H9 (cell line): ENCODE results near the gene PHACTR1. TPM values are rescaled to one million over a fixed set of nuclear protein-coding genes. Genes with fewer than 3 reads are reported as not detected.

Experiments
- DNase-seq: peaks from one replicate; pipeline ENCODE4 v3.0.0-alpha.2; 2017
- H2AFZ ChIP-seq: one replicate; pipeline ENCODE4 v1.6.1; 2013; ENCODE audit warnings: mild to moderate bottlenecking, low read length, control low read depth, moderate library complexity
- H2AK5ac ChIP-seq: 2 replicates; pipeline ENCODE4 v1.6.1; 2013; ENCODE audit warnings: low read length, control low read depth, mixed read lengths; ENCODE audit not compliant: insufficient read length
- H2BK120ac ChIP-seq: one replicate; pipeline ENCODE4 v1.6.1; 2013; ENCODE audit warnings: low read depth, mild to moderate bottlenecking, low read length, control low read depth, inconsistent platforms; ENCODE audit not compliant: poor library complexity, severe bottlenecking
- H2BK12ac ChIP-seq: 2 replicates; pipeline ENCODE4 v1.6.1; 2013; ENCODE audit warnings: low read length, control low read depth, mixed read lengths, low read depth; ENCODE audit not compliant: insufficient read length
- H2BK15ac ChIP-seq: 2 replicates; pipeline ENCODE4 v1.6.1; 2013; ENCODE audit warnings: low read depth, low read length, control low read depth
- H2BK20ac ChIP-seq: one replicate; pipeline ENCODE4 v1.6.1; 2013; ENCODE audit warnings: low read depth, mild to moderate bottlenecking, low read length, control low read depth, inconsistent platforms; ENCODE audit not compliant: poor library complexity, severe bottlenecking
- H2BK5ac ChIP-seq: 2 replicates; pipeline ENCODE4 v1.6.1; 2013; ENCODE audit warnings: low read length, control low read depth, mixed read lengths; ENCODE audit not compliant: insufficient read length
- H3K14ac ChIP-seq: 2 replicates; pipeline ENCODE4 v1.6.1; 2013; ENCODE audit warnings: low read length, control low read depth; ENCODE audit not compliant: insufficient read depth
- H3K18ac ChIP-seq: 2 replicates; pipeline ENCODE4 v1.6.1; 2013; ENCODE audit warnings: low read depth, mild to moderate bottlenecking, mixed read lengths, low read length, control low read depth; ENCODE audit not compliant: insufficient read length
- H3K23ac ChIP-seq: 2 replicates; pipeline ENCODE4 v1.6.1; 2013; ENCODE audit warnings: low read length, control low read depth, mixed read lengths, low read depth; ENCODE audit not compliant: insufficient read length
- H3K23me2 ChIP-seq: 2 replicates; pipeline ENCODE4 v1.6.1; 2013; ENCODE audit warnings: low read depth, mild to moderate bottlenecking, mixed read lengths, low read length, control low read depth; ENCODE audit not compliant: insufficient read length, poor library complexity, severe bottlenecking
- H3K27ac ChIP-seq: 2 replicates; pipeline ENCODE4 v1.5.1; 2013; ENCODE audit warnings: low read length, control low read depth, mixed read lengths, low read depth; ENCODE audit not compliant: insufficient read length
- H3K27me3 ChIP-seq: 2 replicates; pipeline ENCODE4 v1.6.1; 2013; ENCODE audit warnings: low read length, control low read depth, inconsistent platforms; ENCODE audit not compliant: insufficient read depth
- H3K4ac ChIP-seq: 2 replicates; pipeline ENCODE4 v1.6.1; 2013; ENCODE audit warnings: low read depth, mild to moderate bottlenecking, control low read depth, inconsistent platforms, low read length, moderate library complexity
- H3K4me1 ChIP-seq: 2 replicates; pipeline ENCODE4 v1.6.1; 2013; ENCODE audit warnings: low read length, control low read depth, inconsistent platforms; ENCODE audit not compliant: insufficient read depth
- H3K4me2 ChIP-seq: 2 replicates; pipeline ENCODE4 v1.6.1; 2013; ENCODE audit warnings: low read length, control low read depth, mixed read lengths; ENCODE audit not compliant: insufficient read length, insufficient read depth
- H3K56ac ChIP-seq: 2 replicates; pipeline ENCODE4 v1.6.1; 2013; ENCODE audit warnings: low read depth, mild to moderate bottlenecking, mixed read lengths, low read length, control low read depth; ENCODE audit not compliant: insufficient read length
- H3K79me1 ChIP-seq: 2 replicates; pipeline ENCODE4 v1.6.1; 2013; ENCODE audit warnings: low read depth, mild to moderate bottlenecking, moderate library complexity, low read length, control low read depth, inconsistent platforms; ENCODE audit not compliant: insufficient read depth, poor library complexity, severe bottlenecking
- H3K79me2 ChIP-seq: 2 replicates; pipeline ENCODE4 v1.6.1; 2013; ENCODE audit warnings: low read length, control low read depth, inconsistent platforms; ENCODE audit not compliant: insufficient read depth
- H3K9ac ChIP-seq: 2 replicates; pipeline ENCODE4 v1.6.1; 2013; ENCODE audit warnings: low read length, control low read depth, mixed read lengths; ENCODE audit not compliant: insufficient read length; ENCODE audit errors: extremely low read depth
- H3K9me3 ChIP-seq: one replicate; pipeline ENCODE4 v1.6.1; 2013; ENCODE audit warnings: low read depth, low read length, inconsistent platforms; ENCODE audit not compliant: control insufficient read depth
- H3T11ph ChIP-seq: one replicate; pipeline ENCODE4 v1.6.1; 2013; ENCODE audit warnings: mild to moderate bottlenecking, low read length, control low read depth, inconsistent platforms
- H4K20me1 ChIP-seq: one replicate; pipeline ENCODE4 v1.6.1; 2013; ENCODE audit not compliant: control insufficient read depth, insufficient read length, insufficient read depth
- H4K5ac ChIP-seq: 2 replicates; pipeline ENCODE4 v1.6.1; 2013; ENCODE audit warnings: low read depth, mild to moderate bottlenecking, mixed read lengths, low read length, control low read depth; ENCODE audit not compliant: insufficient read length
- H4K8ac ChIP-seq: replicated peaks from 2 replicates; pipeline ENCODE4 v1.6.1; 2013; ENCODE audit warnings: low read length, control low read depth, mixed read lengths, low read depth; ENCODE audit not compliant: insufficient read length
- H4K91ac ChIP-seq: 2 replicates; pipeline ENCODE4 v1.6.1; 2013; ENCODE audit warnings: low read depth, mild to moderate bottlenecking, moderate library complexity, mixed read lengths, low read length, control low read depth; ENCODE audit not compliant: insufficient read length
- H3K27ac Mint-ChIP-seq, 3 experiments: 2 replicates in 2 of 3; 3 replicates in 1 of 3; pipeline ENCODE4 v1.8.0; 2020 to 2021; ENCODE audit warnings: mixed read lengths in 3 of 3, mild to moderate bottlenecking in 1 of 3, moderate library complexity in 1 of 3
- H3K27me3 Mint-ChIP-seq: 2 replicates; pipeline ENCODE4 v1.8.0; 2021; ENCODE audit warnings: low read depth, mild to moderate bottlenecking, moderate library complexity, mixed read lengths
- H3K36me3 Mint-ChIP-seq, 3 experiments: 2 replicates in 2 of 3; 3 replicates in 1 of 3; pipeline ENCODE4 v1.8.0; 2020 to 2021; ENCODE audit warnings: low read depth in 3 of 3, mixed read lengths in 3 of 3; ENCODE audit not compliant: insufficient read depth in 1 of 3
- H3K4me1 Mint-ChIP-seq, 2 experiments: 2 replicates each; pipeline ENCODE4 v1.8.0; 2020; ENCODE audit warnings: mixed read lengths in 2 of 2
- H3K4me3 Mint-ChIP-seq, 2 experiments: 2 replicates in 1 of 2; 3 replicates in 1 of 2; pipeline ENCODE4 v1.8.0; 2020 to 2021; ENCODE audit warnings: mild to moderate bottlenecking in 2 of 2, mixed read lengths in 2 of 2, moderate library complexity in 1 of 2
- H3K9me3 Mint-ChIP-seq, 2 experiments: 2 replicates in 1 of 2; 3 replicates in 1 of 2; pipeline ENCODE4 v1.8.0; 2020; ENCODE audit warnings: mild to moderate bottlenecking in 2 of 2, mixed read lengths in 2 of 2, moderate library complexity in 1 of 2
- WGBS: extraction: QIAGEN DNeasy Blood & Tissue Kit; methylation state at CpG from one replicate; pipeline ENCODE4 v1.1.7; 2013; ENCODE audit warnings: missing lambda C conversion rate, low lambda C conversion rate, mixed read lengths; ENCODE audit not compliant: insufficient read length; ENCODE audit errors: extremely low coverage; 5-methylcytosine and 5-hydroxymethylcytosine counted together
- total RNA-seq: library from RNA; stranded (reverse); gene quantifications from 2 replicates; pipeline ENCODE4 v1.2.1, GENCODE V29; 2021
- TF ChIP-seq, protein P1 (sequence below): fragments of 200-600 bp; sonication (generic); conservative IDR thresholded peaks from 3 replicates; pipeline ENCODE4 v1.8.0; 2021; ENCODE audit warnings: antibody characterized with exemption, mild to moderate bottlenecking

PHACTR1 gene
- total RNA-seq, 1 experiment from 2014 or later = 15.9 TPM

DNA sequence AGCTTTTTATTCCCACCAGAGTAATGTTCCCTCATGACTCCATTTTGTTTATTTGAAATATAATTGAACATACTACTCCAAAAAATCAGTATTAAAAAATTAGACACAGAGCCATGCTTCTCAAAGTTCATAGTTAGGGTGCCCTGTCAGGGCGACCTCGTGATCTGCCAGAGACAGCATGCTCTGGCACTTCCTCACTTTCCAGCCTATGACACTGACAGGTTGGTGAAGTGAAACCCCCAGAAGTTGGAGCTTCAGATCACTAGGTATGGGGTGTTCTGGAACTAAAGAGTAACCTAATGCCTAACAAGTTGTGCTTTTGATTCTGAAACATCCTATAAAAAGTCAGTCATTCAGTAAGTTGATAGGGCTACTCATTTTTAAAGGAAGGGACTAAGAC, 518.8 kb downstream of the PHACTR1 start:
- Histone ChIP-seq H4K91ac (no peak overlapping the region), H3K27ac (no peak overlapping the region), H3K79me1 (no peaks in the 10 kb centered on the region), H2BK5ac (no peak overlapping the region), H3K9me3 (no peaks in the 10 kb centered on the region), H4K5ac (no peak overlapping the region), H3K18ac (no peak overlapping the region), H3K14ac (no peak overlapping the region), H3K23me2 (no peaks in the 10 kb centered on the region), H2AK5ac (no peak overlapping the region), H4K20me1 (no peaks in the 10 kb centered on the region), H2AFZ (no peak overlapping the region), H3K4ac (no peak overlapping the region), H3K9ac (no peak overlapping the region), H3K79me2 (no peaks in the 10 kb centered on the region), H2BK12ac (no peak overlapping the region), H3K23ac (no peak overlapping the region), H2BK120ac (no peak overlapping the region), H3T11ph (no peak overlapping the region), H2BK20ac (no peak overlapping the region), H3K56ac (no peak overlapping the region), H3K4me2 (no peak overlapping the region), H3K27me3 (no peaks in the 10 kb centered on the region; the same call in 1 of the 2 replicates), H3K4me1 (no peaks in the 10 kb centered on the region), H2BK15ac (no peak overlapping the region), H4K8ac (no peak overlapping the region)
- WGBS = no CpG with 5 or more reads among the region's 2 CpGs
- Mint-ChIP-seq H3K9me3 (no peaks in the 10 kb centered on the region; a peak in 1 of 5 replicates), H3K4me3 (no peak overlapping the region), H3K36me3 (peaks cover 0 to 10% (median 1%) of the 10 kb centered on the region in 3 experiments; a peak in 4 of 7 replicates), H3K27ac (no peak overlapping the region), H3K27me3 (no peaks in the 10 kb centered on the region; the same call in 1 of the 2 replicates), H3K4me1 (no peaks in the 10 kb centered on the region; a peak in 1 of 4 replicates)
- TF ChIP-seq, protein P1, sequence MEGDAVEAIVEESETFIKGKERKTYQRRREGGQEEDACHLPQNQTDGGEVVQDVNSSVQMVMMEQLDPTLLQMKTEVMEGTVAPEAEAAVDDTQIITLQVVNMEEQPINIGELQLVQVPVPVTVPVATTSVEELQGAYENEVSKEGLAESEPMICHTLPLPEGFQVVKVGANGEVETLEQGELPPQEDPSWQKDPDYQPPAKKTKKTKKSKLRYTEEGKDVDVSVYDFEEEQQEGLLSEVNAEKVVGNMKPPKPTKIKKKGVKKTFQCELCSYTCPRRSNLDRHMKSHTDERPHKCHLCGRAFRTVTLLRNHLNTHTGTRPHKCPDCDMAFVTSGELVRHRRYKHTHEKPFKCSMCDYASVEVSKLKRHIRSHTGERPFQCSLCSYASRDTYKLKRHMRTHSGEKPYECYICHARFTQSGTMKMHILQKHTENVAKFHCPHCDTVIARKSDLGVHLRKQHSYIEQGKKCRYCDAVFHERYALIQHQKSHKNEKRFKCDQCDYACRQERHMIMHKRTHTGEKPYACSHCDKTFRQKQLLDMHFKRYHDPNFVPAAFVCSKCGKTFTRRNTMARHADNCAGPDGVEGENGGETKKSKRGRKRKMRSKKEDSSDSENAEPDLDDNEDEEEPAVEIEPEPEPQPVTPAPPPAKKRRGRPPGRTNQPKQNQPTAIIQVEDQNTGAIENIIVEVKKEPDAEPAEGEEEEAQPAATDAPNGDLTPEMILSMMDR = no peak
- DNase-seq = no peak
